T1000 (cell line): ENCODE results near the gene TADA2B.
"Not testable (repeated sequence)": the region's sequence is repeated elsewhere in the genome, so short reads cannot be mapped to it uniquely, and the experiment has no call there.

ENCODE experiments used
- DNase-seq: peaks from one replicate; lab custom pipeline; 2025; ENCODE audit warnings: mixed read lengths; lab: John Stamatoyannopoulos, UW

TADA2B gene

DNA sequence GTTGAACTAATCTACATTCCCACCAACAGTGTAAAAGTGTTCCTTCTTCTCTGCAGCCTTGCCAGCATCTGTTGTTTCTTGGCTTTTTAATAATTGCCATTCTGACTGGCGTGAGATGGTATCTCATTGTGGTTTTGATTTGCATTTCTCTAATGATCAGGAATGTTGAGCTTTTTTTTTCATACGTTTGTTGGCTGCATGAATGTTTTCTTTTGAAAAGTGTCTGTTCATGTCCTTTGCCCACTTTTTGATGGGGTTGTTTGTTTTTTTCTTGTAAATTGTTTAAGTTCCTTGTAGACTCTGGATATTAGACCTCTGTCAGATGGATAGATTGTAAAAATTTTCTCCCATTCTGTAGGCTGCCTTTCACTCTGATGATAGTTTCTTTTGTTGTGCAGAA is 36.7 kb downstream of the TADA2B start:
- DNase-seq = not testable (repeated sequence)

- DNase-seq = no peak
Measured at GRCh38 chr4:7083597-7084563, 40.7 kb downstream of the TADA2B start.

DNA sequence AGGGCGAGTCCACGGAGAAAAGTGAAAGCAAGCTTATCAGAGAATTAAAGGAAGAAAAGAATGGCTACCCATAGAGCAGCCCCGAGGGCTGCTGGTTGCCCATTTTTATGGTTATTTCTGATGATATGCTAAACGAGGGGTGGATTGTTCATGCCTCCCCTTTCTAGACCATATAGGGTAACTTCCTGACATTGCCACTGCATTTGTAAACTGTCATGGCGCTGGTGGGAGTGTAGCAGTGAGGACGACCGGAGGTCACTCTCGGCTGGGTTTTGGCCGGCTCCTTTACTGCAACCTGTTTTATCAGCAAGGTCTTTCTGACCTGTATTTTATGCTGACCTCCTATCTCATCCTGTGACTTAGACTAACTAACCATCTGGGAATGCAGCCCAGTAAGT is 41.4 kb downstream of the TADA2B start:
- DNase-seq = not testable (repeated sequence)

GRCh38 chr4:7086384-7086783 is 43.2 kb downstream of the TADA2B start:
- no peak for DNase-seq

DNA sequence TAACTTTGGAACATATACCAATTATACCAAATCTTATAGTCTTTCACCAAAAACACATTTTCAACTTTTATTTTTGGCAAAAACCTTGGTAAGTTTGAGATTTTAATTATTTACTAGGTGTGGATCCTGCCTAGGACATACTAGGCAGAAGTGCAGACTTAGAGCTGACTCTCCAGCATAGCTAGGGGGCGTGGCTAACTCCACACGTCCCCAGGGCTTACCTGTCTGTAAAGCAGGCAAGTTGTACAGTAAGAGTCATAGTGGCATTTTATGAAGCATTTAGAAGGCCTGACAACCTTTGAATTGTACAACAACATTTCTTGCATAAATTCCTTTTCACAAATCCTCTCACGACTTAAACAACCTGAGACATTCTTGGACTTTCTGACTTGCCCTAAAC is 43.9 kb downstream of the TADA2B start:
- no peak for DNase-seq

DNA sequence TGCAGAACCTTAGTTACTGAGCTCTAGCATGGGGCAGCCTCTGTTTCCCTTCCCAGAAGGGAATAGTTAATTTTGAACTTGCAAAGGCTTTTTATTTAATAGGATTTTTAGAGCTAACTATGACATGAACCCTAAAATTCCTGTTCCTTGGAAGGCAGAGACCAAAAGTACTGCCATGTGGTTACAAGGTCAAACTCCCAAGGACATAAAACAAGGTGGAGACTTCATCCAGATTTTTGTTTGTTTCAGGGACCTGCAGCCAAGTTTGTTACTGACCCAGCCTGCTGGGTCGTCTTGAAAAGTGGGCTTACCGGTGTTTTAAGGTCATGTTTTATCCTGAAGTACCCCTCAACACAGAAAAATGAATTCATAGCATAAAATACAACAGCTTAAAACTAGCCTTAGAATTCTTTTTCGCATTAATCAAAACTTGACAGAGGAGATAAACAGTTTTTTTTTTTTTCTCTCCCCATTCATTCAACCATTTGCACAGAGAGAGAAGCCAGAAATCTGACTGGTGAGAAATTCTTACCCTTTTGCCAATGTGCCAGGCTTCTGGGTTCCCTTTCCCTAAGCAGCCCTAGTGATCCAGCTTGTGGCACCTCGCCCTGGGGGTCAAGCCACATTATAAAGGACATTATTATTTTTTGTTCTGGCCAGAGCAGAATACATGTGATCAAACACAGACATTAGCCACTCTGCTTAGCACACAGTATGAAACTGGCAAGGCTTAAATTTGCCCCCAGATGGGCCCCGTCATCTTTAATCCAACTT is 46.2 kb downstream of the TADA2B start:
- DNase-seq = no peak

GRCh38 chr4:7092026-7092425 is 48.9 kb downstream of the TADA2B start:
- DNase-seq = no peak

GRCh38 chr4:7094916-7095315 is 51.7 kb downstream of the TADA2B start:
- no peak for DNase-seq

DNA sequence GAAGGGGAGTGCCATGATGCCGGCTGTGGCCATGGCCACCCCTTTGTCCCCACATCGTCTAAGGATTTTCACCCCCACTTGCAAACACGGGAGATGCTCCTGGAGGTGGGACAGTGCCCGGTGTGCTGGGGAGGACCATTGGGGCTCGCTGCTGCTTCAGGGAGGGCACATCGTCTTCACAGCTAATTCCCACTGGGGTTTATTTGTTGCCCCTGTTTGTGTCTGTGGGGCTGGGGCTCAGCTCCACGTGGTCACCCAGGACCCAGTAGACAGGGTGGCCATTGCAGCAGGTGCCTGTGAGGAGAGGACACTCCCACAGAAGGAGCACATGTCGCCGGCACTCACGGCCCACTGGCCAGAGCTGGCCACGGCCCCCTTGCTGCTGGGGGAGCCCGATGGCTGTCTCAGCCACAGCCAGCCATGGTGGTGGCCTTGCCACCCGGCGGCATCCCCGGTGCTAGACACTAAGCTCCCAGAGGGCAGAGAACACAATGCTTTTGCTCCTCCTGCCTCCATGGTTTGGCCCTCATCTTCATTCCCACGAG is 52.5 kb downstream of the TADA2B start:
- DNase-seq = no peak

DNA sequence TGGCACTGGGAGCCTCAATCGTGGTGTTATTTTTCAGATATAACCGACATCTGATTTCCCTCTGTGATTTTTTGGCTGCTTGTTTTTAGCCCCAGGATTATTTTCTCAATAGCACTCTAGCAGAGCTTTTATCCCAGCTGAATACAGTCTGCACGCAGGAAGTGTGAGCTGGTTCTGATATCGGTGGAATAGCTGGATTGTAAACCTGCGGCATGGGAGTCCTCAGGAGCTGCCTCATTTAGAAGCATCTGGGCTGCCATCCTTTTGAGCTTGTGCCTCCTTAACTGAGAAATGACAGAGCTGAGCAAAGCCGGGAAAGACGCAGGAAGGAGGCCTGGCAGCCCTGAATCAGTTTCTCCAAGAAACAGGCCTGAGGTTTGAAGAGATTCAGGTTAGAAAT is 53.1 kb downstream of the TADA2B start:
- DNase-seq = no peak

DNA sequence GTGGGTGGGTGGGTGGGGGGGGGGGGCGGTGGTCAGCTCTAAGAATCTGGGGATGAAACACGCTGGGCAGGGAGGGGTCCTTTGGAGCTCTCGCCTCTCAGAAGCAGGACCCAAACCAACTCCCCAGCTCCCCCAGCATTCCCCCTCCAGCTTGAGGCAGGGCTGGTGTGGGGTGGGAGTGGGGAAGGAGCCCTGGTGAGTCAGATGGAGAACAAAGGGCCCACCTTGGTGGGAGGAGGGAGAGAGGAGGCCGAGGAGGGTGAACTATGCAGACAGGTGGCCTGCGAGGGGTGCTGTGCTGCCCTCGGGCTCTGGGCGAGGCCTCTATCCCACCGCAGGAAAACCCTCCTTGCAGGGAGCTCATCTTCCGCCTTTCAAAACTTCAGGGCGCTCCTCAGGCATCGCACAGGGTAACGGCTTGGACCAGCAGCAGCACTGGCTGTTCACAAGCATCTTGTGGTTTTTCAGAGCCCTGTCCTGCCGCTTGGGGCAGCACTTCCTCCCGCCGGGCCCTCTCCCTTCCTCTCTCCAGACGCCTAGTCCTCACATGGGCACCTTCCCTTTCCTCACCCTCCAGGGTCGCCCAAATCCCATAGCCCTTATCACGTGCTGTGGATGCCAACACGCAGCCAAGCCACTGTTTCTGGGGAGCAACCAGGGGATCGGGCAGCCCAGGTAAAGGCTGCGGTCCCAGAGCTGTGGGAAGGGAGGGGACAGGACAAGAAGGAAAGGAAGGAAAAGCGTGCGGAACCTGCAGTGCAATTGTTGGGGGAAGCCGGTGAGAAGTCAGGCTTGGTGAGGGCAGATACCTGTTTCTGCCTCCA is 58.7 kb downstream of the TADA2B start:
- no peak for DNase-seq

DNA sequence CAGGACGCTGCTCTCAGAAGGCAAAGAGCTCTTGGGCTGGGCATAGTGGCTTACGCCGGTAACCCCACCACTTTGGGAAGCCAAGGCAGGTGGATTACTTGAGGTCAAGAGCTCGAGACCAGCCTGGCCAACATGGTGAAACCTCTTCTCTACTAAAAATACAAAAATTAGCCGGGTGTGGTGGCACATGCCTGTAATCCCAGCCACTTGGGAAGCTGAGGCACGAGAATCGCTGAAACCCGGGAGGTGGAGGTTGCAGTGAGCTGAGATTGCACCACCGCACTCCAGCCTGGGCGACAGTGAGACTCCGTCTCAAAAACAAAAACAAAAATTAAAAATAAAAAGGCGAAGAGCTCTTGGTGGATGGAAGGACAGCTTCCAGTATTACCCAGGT is 59.3 kb downstream of the TADA2B start:
- not testable (repeated sequence) for DNase-seq

- DNase-seq = peak; percentile 69
Measured at GRCh38 chr4:7103031-7103606, 59.9 kb downstream of the TADA2B start.

- DNase-seq = no peak
Measured at GRCh38 chr4:7103607-7104365, 60.6 kb downstream of the TADA2B start.

DNA sequence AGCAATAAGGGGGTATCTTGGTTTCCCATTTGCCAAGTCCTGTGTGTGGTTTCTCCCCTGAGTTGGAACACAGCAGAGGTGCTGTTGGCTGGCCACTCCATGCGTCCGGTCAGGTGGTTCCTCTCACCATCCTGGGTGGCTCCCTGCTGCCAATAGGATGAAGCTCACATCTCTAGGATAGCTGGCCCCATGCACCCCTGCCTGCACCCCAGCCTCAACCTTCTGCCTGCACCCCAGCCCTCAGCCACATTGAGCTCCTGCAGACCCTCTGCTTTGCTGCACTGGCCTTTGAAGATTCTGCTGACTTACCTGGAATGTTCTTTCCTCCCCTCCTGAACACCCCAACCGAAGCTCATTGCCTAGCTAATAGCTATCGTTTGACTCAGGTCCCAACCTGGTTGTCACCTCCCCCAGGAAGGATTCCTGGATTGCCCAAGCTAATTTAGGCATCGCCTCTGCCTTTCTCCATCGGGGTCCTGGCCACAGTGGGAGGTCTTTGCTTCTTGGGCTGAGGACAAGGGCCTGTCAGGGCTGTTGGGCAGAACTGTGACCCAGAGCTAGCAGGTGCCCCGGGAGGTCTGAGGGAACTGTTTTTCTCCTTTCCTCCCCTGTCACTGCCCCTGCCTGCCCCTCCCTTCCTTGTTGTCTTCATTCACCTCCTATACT is 61.3 kb downstream of the TADA2B start:
- no peak for DNase-seq

DNA sequence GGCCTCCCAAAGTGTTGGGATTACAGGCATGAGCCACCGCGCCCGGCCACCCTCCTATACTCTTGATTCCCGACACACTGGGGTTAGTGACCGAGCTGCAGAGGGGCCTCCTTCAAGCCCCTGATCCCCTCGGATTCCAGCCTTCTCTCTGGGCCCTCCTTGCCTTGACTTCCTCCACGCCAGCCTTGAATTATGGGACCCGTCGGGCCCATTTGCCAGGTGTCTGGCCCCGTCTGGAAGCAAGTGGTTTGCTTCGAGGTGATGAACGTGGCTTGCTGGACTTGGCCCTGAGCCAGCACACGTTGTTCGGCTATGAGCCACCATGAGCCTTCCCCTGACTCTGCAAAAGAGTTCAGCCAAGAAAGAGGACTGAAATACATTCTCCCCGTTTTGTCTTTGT is 62.1 kb downstream of the TADA2B start:
- no peak for DNase-seq

GRCh38 chr4:7107166-7107905 is 64.2 kb downstream of the TADA2B start:
- no peak for DNase-seq
